KBM-7 (cell line): ENCODE data around the gene SSBP2.
A peak's percentile ranks its signal among the peaks of the same experiment; 100 is the strongest.
"Not testable (repeated sequence)": the region's sequence is repeated elsewhere in the genome, so short reads cannot be mapped to it uniquely, and the experiment has no call there.

Source experiments
- DNase-seq: peaks from one replicate; pipeline ENCODE4 v3.0.0-alpha.2; 2015
- in situ Hi-C: fragments of 300-500 bp; cut with MboI; formaldehyde crosslinking; loops from 2 replicates; pipeline ENCODE4 v1.14.3; 2020; ENCODE audit warnings: low sequenced_read_pairs, low pct_unique_long_range_greater_than_20kb, mixed read lengths

SSBP2 gene

DNA sequence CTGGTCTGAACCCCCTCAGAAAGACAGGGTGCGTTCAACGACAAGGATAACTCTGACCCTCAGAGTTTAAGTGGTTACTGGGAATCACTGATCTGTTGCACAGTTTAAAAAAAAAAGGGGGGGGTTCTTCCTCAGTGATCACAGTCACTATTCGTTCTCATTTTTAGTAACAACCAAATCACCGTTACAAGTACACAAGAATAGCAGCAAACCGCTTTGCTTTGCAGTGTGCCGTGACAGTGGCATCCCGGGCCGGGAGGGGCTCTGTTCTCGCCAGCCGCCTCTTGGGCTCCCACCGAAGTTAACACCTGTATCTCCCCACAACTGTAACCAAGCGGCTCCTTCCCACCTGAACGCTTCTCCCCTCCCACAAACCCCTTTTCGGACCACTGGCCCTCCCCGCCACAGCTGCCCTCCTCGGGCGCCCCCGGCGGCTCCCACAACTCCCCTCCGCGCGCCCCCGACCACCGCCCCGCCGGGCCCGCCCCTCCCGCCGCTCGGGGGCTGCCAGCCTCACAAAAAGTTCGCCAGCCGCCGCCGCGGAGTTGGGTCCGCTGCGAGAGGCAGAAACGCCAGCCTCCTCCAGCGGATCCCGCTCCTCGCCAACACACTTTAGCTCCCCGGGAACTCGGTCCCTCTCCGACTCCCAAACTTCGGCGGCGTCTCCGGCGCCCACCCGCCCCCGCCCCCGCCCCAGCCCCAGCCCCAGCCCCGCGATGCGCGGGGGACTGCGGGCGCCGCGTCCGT lies 1.2 kb downstream of the SSBP2 start:
- peak; percentile 54 for DNase-seq
- in situ Hi-C loops, result loop anchor here (25.0 kb wide), 1 partner anchor 212 kb away; no protein-coding TSS in a partner anchor

GRCh38 chr5:81749192-81749560 lies 1.7 kb downstream of the SSBP2 start:
- no peak for DNase-seq
- in situ Hi-C loops, result loop anchor here (25.0 kb wide), 1 partner anchor 212 kb away; no protein-coding TSS in a partner anchor

DNA sequence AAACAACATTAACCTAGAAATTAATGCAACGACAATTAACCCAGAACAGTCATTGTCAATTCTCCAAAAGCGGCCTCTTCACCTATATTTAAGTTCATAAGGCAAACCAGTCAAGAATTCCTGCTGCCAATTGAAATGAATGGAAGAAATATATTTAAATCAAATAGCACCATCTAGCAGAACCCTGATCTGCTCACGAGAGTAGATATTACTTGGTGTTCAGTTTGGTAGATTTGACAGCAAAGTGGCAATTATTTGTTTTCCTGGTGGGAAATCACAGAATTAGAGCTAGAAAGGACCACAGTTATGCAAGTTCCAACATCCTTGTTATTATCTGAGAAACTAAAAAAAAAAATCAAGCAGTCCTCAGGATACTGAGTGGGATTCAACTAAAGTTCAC lies 2.3 kb downstream of the SSBP2 start:
- in situ Hi-C loops, result loop anchor here (25.0 kb wide), 1 partner anchor 211 kb away; no protein-coding TSS in a partner anchor
- no peak for DNase-seq

- no peak for DNase-seq
- in situ Hi-C loops, result loop anchor here (25.0 kb wide), 1 partner anchor 210 kb away; no protein-coding TSS in a partner anchor
These were observed 3.9 kb downstream of the SSBP2 start for GRCh38 chr5:81747030-81747429.

- DNase-seq, result no peak
- in situ Hi-C loops, result loop anchor here (25.0 kb wide), 1 partner anchor 203 kb away; no protein-coding TSS in a partner anchor
These were observed 10.1 kb downstream of the SSBP2 start for GRCh38 chr5:81740758-81741157.

DNA sequence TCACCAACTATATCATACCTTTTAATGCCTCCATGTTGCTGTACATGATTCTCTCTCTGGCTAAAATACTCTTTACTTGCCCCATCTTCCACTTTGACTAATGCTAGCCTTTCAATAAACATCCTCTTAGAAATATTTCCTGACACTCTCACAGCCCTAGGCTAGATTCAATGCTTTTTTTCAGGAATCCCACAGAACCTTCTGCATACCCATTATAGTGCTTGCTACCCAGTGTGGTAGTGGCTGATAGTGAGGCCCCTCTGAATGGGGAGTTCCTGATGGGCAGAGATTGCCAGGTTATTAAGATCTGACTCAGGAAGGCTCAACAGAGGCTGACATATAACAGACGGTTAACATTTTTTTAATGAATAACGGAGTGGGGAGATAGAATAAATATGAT lies 11.6 kb downstream of the SSBP2 start:
- in situ Hi-C loops, result loop anchor here (25.0 kb wide), 1 partner anchor 202 kb away; no protein-coding TSS in a partner anchor
- DNase-seq, result no peak

GRCh38 chr5:81729276-81729675 lies 21.6 kb downstream of the SSBP2 start:
- in situ Hi-C loops, result loop anchor here (25.0 kb wide), 1 partner anchor 192 kb away; no protein-coding TSS in a partner anchor
- DNase-seq, result no peak

- DNase-seq, result no peak
- in situ Hi-C loops, result loop anchor here (25.0 kb wide), 1 partner anchor 191 kb away; no protein-coding TSS in a partner anchor
These were observed 22.6 kb downstream of the SSBP2 start for GRCh38 chr5:81728301-81728700.

DNA sequence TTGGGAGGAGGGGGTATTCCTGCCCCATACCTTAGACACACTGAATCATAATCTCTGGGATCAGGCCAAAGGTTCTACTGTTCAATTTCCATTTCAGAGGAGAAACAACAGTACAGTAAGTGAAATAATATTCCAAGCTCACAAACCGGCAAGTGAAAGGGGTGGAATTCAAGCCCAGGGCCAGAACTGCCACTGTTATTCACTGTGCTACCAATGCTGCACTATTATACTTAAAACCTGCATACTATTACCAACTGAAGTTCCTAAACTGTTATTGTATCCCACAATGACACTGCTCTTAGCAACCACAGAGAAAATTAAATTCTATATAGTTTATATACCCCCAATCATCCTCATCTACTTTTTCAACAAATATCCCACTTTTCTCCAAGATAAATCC lies 24.6 kb downstream of the SSBP2 start:
- in situ Hi-C loops, result loop anchor here (25.0 kb wide), 1 partner anchor 189 kb away; no protein-coding TSS in a partner anchor
- DNase-seq, result no peak

DNA sequence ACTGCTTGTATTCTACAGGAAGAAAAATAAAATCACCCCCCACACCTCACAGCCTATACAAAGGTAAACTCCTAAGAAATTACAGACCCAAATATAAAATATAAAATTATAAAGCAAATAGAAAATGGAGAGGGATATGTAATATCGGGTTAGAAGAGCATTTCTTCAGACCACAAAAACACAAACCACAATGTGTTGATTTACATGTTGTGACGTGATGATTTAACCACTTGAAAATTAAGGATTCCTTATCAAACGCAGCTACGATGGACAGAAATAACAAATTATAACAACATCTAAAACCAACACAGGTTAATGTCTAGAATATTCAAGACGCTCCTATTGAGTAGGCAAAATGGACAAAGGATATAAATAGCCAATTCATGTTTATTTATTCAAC lies 26.3 kb downstream of the SSBP2 start:
- in situ Hi-C loops, result no loop called here
- no peak for DNase-seq

DNA sequence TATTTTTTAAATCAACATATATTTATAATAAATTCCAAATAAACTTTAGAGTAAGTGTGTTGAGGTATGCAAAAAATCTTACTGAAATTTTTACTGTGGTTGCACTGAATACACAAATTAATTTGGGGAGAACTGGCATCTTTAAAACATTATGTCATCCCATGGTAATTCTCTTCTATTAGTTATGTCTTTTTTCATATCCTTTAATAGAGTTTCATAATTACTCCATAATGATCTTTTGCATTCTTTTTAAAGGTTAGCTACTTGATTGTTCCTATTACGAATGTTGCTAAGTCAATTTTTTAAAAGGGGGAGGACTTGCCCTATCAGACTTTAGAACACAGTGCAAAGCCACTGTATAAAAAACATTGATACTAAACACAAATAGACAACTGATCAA lies 26.8 kb downstream of the SSBP2 start:
- in situ Hi-C loops, result no loop called here
- no peak for DNase-seq

GRCh38 chr5:81721049-81721448 lies 29.8 kb downstream of the SSBP2 start:
- in situ Hi-C loops, result no loop called here
- DNase-seq, result no peak

GRCh38 chr5:81719743-81720345 lies 31.1 kb downstream of the SSBP2 start:
- in situ Hi-C loops, result no loop called here

GRCh38 chr5:81718300-81718699 lies 32.6 kb downstream of the SSBP2 start:
- DNase-seq, result no peak
- in situ Hi-C loops, result no loop called here

More at GRCh38 chr5:81719743-81720345, 31.1 kb downstream of the SSBP2 start:
- DNase-seq, result no peak

GRCh38 chr5:81717860-81718259 lies 33.0 kb downstream of the SSBP2 start:
- DNase-seq, result no peak
- in situ Hi-C loops, result no loop called here

GRCh38 chr5:81717226-81717625 lies 33.7 kb downstream of the SSBP2 start:
- no peak for DNase-seq
- in situ Hi-C loops, result no loop called here

DNA sequence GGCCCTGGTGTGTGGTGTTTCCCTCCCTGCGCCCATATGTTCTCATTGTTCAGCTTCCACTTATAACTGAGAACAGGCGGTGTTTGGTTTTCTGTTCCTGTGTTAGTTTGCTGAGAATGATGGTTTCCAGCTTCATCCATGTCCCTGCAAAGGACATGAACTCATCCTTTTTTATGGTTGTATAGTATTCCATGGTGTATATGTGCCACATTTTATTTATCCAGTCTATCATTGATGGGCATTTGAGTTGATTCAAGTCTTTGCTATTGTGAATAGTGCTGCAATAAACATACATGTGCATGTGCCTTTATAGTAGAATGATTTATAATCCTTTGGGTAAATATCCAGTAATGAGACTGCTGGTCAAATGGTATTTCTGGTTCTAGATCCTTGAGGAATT lies 36.8 kb downstream of the SSBP2 start:
- in situ Hi-C loops, result not testable (repeated sequence)

GRCh38 chr5:81708889-81709288 lies 42.0 kb downstream of the SSBP2 start:
- DNase-seq, result no peak
- in situ Hi-C loops, result no loop called here

More for the DNA sequence above, 36.8 kb downstream of the SSBP2 start:
- DNase-seq, result not testable (repeated sequence)

DNA sequence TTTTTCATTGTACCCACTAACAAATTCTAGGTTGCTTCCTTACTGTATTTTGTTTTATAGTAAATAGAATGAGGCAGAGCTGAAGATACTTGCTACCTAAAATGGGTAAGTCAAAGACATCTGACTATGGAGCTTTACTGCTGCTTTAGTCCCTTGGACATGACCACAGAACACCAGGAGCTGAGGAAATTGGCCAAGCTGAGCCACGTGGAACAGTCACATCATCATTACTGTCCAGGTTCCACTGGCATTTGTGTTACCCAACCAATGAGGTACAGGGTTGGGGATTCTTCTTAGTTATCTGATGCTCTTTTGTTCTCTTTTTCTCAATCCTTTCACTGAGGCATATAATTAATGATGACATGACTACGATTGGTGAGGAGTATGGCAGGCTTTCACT lies 47.1 kb downstream of the SSBP2 start:
- DNase-seq, result no peak
- in situ Hi-C loops, result no loop called here

- in situ Hi-C loops, result no loop called here
- no peak for DNase-seq
These were observed 50.7 kb downstream of the SSBP2 start for GRCh38 chr5:81700166-81700565.
